Activated T-helper 1 cell treated with anti-CD3 and anti-CD28 coated beads, Interleukin-12 subunit alpha, Interleukin-12 subunit beta, Interleukin-2, Interleukin-4 antibody, amounts not matched to agents 30 ng/mL and 10 ng/mL and 1 ng/mL, durations not matched to agents 14 hours and 24 hours and 36 hours (primary cell): Measurements from ENCODE around the gene YIF1A. TPM values are rescaled to one million over a fixed set of nuclear protein-coding genes. Genes with fewer than 3 reads are reported as not detected.
"Not testable (repeated sequence)": the region's sequence is repeated elsewhere in the genome, so short reads cannot be mapped to it uniquely, and the experiment has no call there.

ENCODE experiments used
- DNase-seq: peaks from one replicate; pipeline ENCODE4 v3.0.0; 2021; ENCODE audit warnings: low spot score
- H3K27ac Mint-ChIP-seq: one replicate; pipeline ENCODE4 v1.8.0; 2021; ENCODE audit warnings: mild to moderate bottlenecking, mixed read lengths
- H3K27me3 Mint-ChIP-seq: one replicate; pipeline ENCODE4 v1.8.0; 2022; ENCODE audit warnings: mild to moderate bottlenecking, moderate library complexity, mixed read lengths; ENCODE audit not compliant: insufficient read depth
- H3K36me3 Mint-ChIP-seq: one replicate; pipeline ENCODE4 v1.8.0; 2021; ENCODE audit warnings: low read depth, mixed read lengths
- H3K4me1 Mint-ChIP-seq: one replicate; pipeline ENCODE4 v1.8.0; 2021; ENCODE audit warnings: low read depth, mixed read lengths
- H3K4me3 Mint-ChIP-seq: one replicate; pipeline ENCODE4 v1.8.0; 2021; ENCODE audit warnings: mild to moderate bottlenecking, moderate library complexity, mixed read lengths
- H3K9me3 Mint-ChIP-seq: one replicate; pipeline ENCODE4 v1.8.0; 2021; ENCODE audit warnings: mixed read lengths
- intact Hi-C: fragments of 100-400 bp; cut with micrococcal nuclease; formaldehyde crosslinking; loops from one replicate; pipeline ENCODE4 v1.15.1; 2024
- total RNA-seq: library from RNA; stranded (reverse); gene quantifications from 2 replicates; pipeline ENCODE4 v1.2.3, GENCODE V29; 2022

Gene YIF1A
- total RNA-seq, 1 donor from 2014 or later: 127 TPM

- peak overlapping the region; percentile 95 for H3K4me3 Mint-ChIP-seq
- intact Hi-C loops: loop anchor here (1.0 to 2.0 kb wide), 10 partner anchors 16 to 365 kb away; partner anchors contain the start of genes BRMS1, MRPL11, PELI3 and RAB1B
- peaks cover 14% of the 10 kb centered on the region for H3K4me1 Mint-ChIP-seq
- H3K27ac Mint-ChIP-seq: peak overlapping the region; percentile 94
- no peaks in the 10 kb centered on the region for H3K36me3 Mint-ChIP-seq
- DNase-seq: peak; percentile 93
- H3K27me3 Mint-ChIP-seq: peaks cover 3% of the 10 kb centered on the region
- H3K9me3 Mint-ChIP-seq: no peaks in the 10 kb centered on the region
Observed at GRCh38 chr11:66311965-66312548, 23.1 kb upstream of the YIF1A start.

GRCh38 chr11:66311470-66311964 is 22.6 kb upstream of the YIF1A start:
- peak overlapping the region; percentile 95 for H3K4me3 Mint-ChIP-seq
- peaks cover 14% of the 10 kb centered on the region for H3K4me1 Mint-ChIP-seq
- no peak for DNase-seq
- H3K36me3 Mint-ChIP-seq: no peaks in the 10 kb centered on the region
- intact Hi-C loops: no loop called here
- no peaks in the 10 kb centered on the region for H3K9me3 Mint-ChIP-seq
- H3K27ac Mint-ChIP-seq: peak overlapping the region; percentile 94
- peaks cover 3% of the 10 kb centered on the region for H3K27me3 Mint-ChIP-seq

DNA sequence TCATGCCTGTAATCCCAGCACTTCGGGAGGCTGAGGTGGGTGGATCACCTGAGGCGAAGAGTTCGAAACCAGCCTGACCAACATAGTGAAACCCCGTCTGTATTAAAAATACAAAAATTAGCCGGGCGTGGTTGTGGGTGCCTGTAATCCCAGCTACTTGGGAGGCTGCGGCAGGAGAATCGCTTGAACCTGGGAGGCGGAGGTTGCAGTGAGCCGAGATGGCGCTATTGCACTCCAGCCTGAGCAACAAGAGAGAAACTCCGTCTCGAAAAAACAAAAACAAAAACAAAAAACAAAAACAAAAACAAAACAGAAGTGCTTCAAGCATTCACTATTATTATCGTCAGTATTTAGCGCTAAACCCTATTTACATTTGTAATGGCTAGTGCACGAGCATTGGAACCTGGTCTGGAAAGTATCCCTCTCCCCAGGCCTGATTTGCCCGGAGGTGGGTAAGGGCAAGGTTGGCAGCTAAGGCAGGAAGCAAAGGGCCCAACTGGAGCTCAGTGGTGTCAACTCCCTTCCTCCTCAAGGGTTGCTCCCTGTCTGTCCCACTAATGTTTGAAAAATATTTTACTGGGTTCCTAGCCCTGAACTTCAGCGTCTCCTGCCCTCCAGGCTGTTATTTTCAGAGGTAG is 22.0 kb upstream of the YIF1A start:
- H3K9me3 Mint-ChIP-seq, H3K36me3 Mint-ChIP-seq, H3K27me3 Mint-ChIP-seq, intact Hi-C loops, H3K27ac Mint-ChIP-seq, H3K4me3 Mint-ChIP-seq, DNase-seq: not testable (repeated sequence)
- peaks cover 14% of the 10 kb centered on the region for H3K4me1 Mint-ChIP-seq

DNA sequence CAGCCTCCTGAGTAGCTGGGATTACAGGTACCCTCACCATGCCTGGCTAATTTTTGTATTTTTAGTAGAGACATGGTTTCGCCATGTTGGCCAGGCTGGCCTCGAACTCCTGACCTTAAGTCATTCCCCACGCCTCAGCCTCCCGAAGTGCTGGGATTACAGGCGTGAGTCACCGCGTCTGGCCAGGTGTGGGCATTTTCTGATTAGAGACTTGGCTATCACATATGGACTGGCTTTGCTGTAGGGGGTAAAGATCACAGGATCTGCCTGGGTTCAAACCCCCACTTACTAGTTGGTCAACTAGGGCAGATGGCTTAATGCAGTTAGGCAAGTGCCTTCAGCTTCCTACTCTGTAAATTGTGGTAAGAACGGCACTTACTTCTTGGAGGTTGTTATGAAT is 21.4 kb upstream of the YIF1A start:
- Mint-ChIP-seq H3K27ac (no peak overlapping the region), H3K9me3 (no peaks in the 10 kb centered on the region), H3K36me3 (no peaks in the 10 kb centered on the region), H3K27me3 (peaks cover under 1% of the 10 kb centered on the region), H3K4me1 (peaks cover 14% of the 10 kb centered on the region), H3K4me3 (no peak overlapping the region)
- DNase-seq: no peak
- intact Hi-C loops: no loop called here

DNA sequence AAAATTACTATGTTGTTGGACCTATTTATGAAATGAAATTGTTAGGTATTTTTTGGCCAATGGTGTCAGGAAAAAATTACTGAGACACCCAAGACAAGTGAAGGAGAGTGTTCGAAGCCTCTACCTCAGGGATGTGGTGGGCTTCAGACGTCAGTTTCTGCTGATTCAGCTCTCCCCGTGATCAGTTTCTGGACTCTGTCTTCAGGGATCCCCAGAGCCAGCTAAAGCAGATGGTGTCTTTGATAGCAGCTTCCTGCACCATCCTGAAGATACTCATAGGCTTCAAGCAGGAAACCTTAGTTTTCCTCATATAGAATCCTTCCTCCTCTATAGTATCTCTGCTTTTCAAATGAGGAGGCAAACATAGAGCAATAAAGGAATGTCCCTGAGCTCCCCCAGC is 20.5 kb upstream of the YIF1A start:
- intact Hi-C loops: no loop called here
- H3K4me1 Mint-ChIP-seq: peaks cover 14% of the 10 kb centered on the region
- no peaks in the 10 kb centered on the region for H3K9me3 Mint-ChIP-seq
- no peak for DNase-seq
- no peaks in the 10 kb centered on the region for H3K36me3 Mint-ChIP-seq
- no peak overlapping the region for H3K4me3 Mint-ChIP-seq
- H3K27me3 Mint-ChIP-seq: no peaks in the 10 kb centered on the region
- H3K27ac Mint-ChIP-seq: no peak overlapping the region

GRCh38 chr11:66302656-66303055 is 13.7 kb upstream of the YIF1A start:
- Mint-ChIP-seq H3K36me3 (no peaks in the 10 kb centered on the region), H3K9me3 (no peaks in the 10 kb centered on the region), H3K4me3 (no peak overlapping the region), H3K27me3 (no peaks in the 10 kb centered on the region), H3K27ac (no peak overlapping the region), H3K4me1 (no peaks in the 10 kb centered on the region)
- no peak for DNase-seq
- intact Hi-C loops: no loop called here

DNA sequence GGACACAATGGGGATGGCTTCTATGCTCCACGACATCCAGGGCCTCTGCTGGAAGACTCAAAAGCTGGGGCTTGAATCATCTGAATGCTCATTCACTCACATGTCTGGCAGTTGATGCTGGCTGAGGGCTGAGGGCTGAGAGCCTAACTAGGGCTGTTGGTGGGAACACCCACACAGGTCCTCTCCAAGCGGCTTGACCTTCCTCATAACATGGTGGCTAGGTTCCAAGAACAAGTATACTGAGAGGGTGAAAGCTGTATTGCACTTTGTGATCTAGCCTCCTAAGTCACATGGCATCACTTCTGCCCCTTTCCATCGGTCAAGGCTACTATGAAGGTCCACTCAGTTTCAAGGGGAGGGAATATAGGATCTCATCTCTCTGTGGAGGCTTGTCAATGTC is 10.2 kb upstream of the YIF1A start:
- peaks cover 4% of the 10 kb centered on the region for H3K27me3 Mint-ChIP-seq
- DNase-seq: no peak
- H3K9me3 Mint-ChIP-seq: no peaks in the 10 kb centered on the region
- intact Hi-C loops: no loop called here
- H3K27ac Mint-ChIP-seq: no peak overlapping the region
- no peak overlapping the region for H3K4me3 Mint-ChIP-seq
- H3K4me1 Mint-ChIP-seq: no peaks in the 10 kb centered on the region
- no peaks in the 10 kb centered on the region for H3K36me3 Mint-ChIP-seq

DNA sequence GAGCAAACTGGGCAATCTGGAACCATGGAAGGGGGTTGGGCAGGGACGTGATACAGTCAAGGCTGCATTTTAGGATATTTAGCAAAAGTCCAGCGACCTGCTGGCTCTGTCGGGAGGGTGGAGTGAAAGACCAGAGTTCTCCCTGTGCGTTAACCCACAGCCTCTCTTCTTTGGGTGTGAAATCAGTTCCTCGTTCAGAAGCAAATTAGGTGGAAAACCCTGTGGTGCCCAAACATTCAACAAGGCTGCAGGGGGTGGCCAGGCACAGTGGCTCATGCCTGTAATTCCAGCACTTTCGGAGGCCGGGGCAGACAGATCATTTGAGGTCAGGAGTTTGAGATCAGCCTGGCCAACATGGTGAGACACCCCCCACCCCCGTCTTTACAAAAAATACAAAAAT is 8.7 kb upstream of the YIF1A start:
- H3K27me3 Mint-ChIP-seq: peaks cover 14% of the 10 kb centered on the region
- peaks cover 4% of the 10 kb centered on the region for H3K4me1 Mint-ChIP-seq
- DNase-seq: no peak
- H3K27ac Mint-ChIP-seq: no peak overlapping the region
- no peaks in the 10 kb centered on the region for H3K9me3 Mint-ChIP-seq
- H3K4me3 Mint-ChIP-seq: no peak overlapping the region
- intact Hi-C loops: no loop called here
- no peaks in the 10 kb centered on the region for H3K36me3 Mint-ChIP-seq

DNA sequence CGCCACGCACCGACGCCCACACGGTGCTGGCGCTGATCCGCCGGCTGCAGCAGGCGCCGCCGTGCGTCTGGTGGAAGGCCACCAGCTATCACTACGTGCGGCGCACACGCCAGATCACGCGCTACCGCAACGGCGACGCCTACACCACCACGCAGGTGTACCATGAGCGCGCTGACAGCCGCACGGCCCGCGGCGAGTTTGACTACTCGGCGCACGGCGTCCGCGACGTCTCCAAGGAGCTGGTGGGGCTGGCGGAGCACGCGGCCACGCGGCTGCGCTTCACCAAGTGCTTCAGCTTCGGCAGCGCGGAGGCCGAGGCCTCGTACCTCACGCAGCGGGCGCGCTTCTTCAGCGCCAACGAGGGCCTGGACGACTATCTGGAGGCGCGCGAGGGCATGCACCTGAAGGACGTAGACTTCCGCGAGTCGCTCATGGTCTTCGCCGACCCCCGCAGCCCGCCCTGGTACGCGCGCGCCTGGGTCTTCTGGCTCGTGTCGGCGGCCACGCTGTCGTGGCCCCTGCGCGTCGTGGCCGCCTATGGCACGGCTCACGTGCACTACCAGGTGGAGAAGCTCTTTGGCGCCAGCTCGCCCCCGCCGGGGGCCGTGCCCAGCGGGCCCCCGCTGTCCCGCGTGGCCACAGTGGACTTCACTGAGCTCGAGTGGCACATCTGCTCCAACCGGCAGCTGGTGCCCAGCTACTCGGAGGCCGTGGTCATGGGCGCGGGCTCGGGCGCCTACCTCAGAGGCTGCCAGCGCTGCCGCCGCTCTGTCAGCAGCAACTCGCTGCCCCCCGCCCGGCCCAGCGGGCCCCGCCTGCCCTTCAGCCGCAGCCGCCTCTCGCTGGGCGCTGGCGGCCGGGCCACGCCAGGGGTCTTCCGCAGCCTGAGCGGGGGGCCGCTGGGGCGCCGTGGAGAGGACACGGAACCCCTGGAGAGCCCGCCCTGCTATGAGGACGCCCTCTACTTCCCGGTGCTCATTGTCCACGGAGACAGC is 6.0 kb upstream of the YIF1A start:
- Mint-ChIP-seq H3K9me3 (no peaks in the 10 kb centered on the region), H3K36me3 (no peaks in the 10 kb centered on the region), H3K4me1 (peaks cover 18% of the 10 kb centered on the region), H3K27me3 (peaks cover 27% of the 10 kb centered on the region), H3K4me3 (no peak overlapping the region), H3K27ac (no peak overlapping the region)
- DNase-seq: no peak
- intact Hi-C loops: no loop called here

- DNase-seq: no peak
- Mint-ChIP-seq H3K4me3 (no peak overlapping the region), H3K9me3 (no peaks in the 10 kb centered on the region), H3K27me3 (peaks cover 32% of the 10 kb centered on the region), H3K4me1 (peaks cover 28% of the 10 kb centered on the region), H3K27ac (no peak overlapping the region), H3K36me3 (peaks cover 3% of the 10 kb centered on the region)
- intact Hi-C loops: no loop called here
Observed at GRCh38 chr11:66293777-66294625, 5.1 kb upstream of the YIF1A start.

DNA sequence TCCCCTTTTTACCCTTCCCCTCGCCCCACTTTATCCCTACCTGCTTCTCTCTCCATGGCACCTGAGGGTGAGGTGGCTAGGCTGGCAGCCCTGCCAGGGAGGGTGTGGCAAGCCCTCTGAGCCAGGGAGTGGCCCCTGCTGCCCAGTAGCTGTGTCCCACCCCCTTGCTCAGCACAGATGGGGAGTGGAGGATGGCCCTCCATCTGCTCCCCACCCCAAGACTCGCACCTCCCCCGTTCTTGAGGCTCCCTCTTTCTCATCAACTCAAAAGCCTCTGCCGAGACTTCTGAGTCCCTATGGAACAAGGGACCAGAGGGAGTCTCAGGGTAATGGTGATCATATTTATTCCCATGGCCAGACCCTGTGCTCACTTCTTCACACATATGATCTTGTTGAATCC is 4.4 kb upstream of the YIF1A start:
- no peak for DNase-seq
- Mint-ChIP-seq H3K4me3 (no peak overlapping the region), H3K4me1 (peaks cover 28% of the 10 kb centered on the region), H3K9me3 (no peaks in the 10 kb centered on the region), H3K27ac (no peak overlapping the region), H3K27me3 (peaks cover 32% of the 10 kb centered on the region), H3K36me3 (peaks cover 3% of the 10 kb centered on the region)
- intact Hi-C loops: no loop called here

GRCh38 chr11:66292543-66293332 is 3.8 kb upstream of the YIF1A start:
- Mint-ChIP-seq H3K4me1 (peaks cover 28% of the 10 kb centered on the region), H3K4me3 (peak overlapping the region; percentile 59), H3K9me3 (no peaks in the 10 kb centered on the region), H3K27ac (no peak overlapping the region), H3K27me3 (peaks cover 32% of the 10 kb centered on the region), H3K36me3 (peaks cover 3% of the 10 kb centered on the region)
- intact Hi-C loops: no loop called here
- DNase-seq: no peak
